SK-MEL-5 (cell line): Measurements from ENCODE around the gene ZNF618. TPM values are rescaled to one million over a fixed set of nuclear protein-coding genes. Genes with fewer than 3 reads are reported as not detected.

ENCODE experiments used
- DNase-seq: peaks from one replicate; pipeline ENCODE4 v3.0.0-alpha.2; 2016; ENCODE audit warnings: low read depth, low spot score
- in situ Hi-C: cut with HindIII; loops from 2 replicates; pipeline ENCODE4 v1.10.0; 2016; ENCODE audit warnings: low sequenced_read_pairs, high pct_unique_total_duplicates, low pct_unique_long_range_greater_than_20kb
- total RNA-seq: library from RNA; depleted of rRNA; stranded (reverse); fragments of >200 nt; shearing (Covaris generic); gene quantifications from 2 replicates; pipeline ENCODE4 v1.2.3, GENCODE V29; 2014

The ZNF618 gene
- total RNA-seq, 1 experiment from 2014 or later, result 2.2 TPM

- no peak for DNase-seq
- in situ Hi-C loops, result no loop called here
These were observed 123.3 kb downstream of the ZNF618 start for GRCh38 chr9:113999256-114000062.

- in situ Hi-C loops, result no loop called here
- no peak for DNase-seq
These were observed 124.0 kb downstream of the ZNF618 start for GRCh38 chr9:114000063-114000454.

GRCh38 chr9:114000671-114001409 is 124.7 kb downstream of the ZNF618 start:
- no peak for DNase-seq
- in situ Hi-C loops, result no loop called here

- DNase-seq, result no peak
- in situ Hi-C loops, result no loop called here
These were observed 125.2 kb downstream of the ZNF618 start for GRCh38 chr9:114001410-114001685.

- DNase-seq, result no peak
- in situ Hi-C loops, result no loop called here
These were observed 125.7 kb downstream of the ZNF618 start for GRCh38 chr9:114001794-114002261.

GRCh38 chr9:114002271-114002985 is 126.3 kb downstream of the ZNF618 start:
- DNase-seq, result no peak
- in situ Hi-C loops, result no loop called here

GRCh38 chr9:114002986-114003350 is 126.9 kb downstream of the ZNF618 start:
- in situ Hi-C loops, result no loop called here
- no peak for DNase-seq

GRCh38 chr9:114003351-114003750 is 127.2 kb downstream of the ZNF618 start:
- DNase-seq, result no peak
- in situ Hi-C loops, result no loop called here

- DNase-seq, result no peak
- in situ Hi-C loops, result no loop called here
These were observed 127.6 kb downstream of the ZNF618 start for GRCh38 chr9:114003758-114004157.

GRCh38 chr9:114004221-114004716 is 128.2 kb downstream of the ZNF618 start:
- in situ Hi-C loops, result no loop called here

GRCh38 chr9:114005371-114006154 is 129.5 kb downstream of the ZNF618 start:
- no peak for DNase-seq
- in situ Hi-C loops, result no loop called here

More at GRCh38 chr9:114004221-114004716, 128.2 kb downstream of the ZNF618 start:
- DNase-seq, result peak; percentile 98

- in situ Hi-C loops, result no loop called here
- no peak for DNase-seq
These were observed 130.0 kb downstream of the ZNF618 start for GRCh38 chr9:114006155-114006550.

GRCh38 chr9:114006931-114007691 is 131.0 kb downstream of the ZNF618 start:
- in situ Hi-C loops, result no loop called here

GRCh38 chr9:114007991-114008666 is 132.0 kb downstream of the ZNF618 start:
- DNase-seq, result no peak
- in situ Hi-C loops, result no loop called here

More at GRCh38 chr9:114006931-114007691, 131.0 kb downstream of the ZNF618 start:
- DNase-seq, result no peak

- in situ Hi-C loops, result no loop called here
- DNase-seq, result no peak
These were observed 132.7 kb downstream of the ZNF618 start for GRCh38 chr9:114008667-114009410.

- in situ Hi-C loops, result no loop called here
- DNase-seq, result no peak
These were observed 135.2 kb downstream of the ZNF618 start for GRCh38 chr9:114011313-114011712.
